Measurements from ENCODE around the gene PRCC.

DNA sequence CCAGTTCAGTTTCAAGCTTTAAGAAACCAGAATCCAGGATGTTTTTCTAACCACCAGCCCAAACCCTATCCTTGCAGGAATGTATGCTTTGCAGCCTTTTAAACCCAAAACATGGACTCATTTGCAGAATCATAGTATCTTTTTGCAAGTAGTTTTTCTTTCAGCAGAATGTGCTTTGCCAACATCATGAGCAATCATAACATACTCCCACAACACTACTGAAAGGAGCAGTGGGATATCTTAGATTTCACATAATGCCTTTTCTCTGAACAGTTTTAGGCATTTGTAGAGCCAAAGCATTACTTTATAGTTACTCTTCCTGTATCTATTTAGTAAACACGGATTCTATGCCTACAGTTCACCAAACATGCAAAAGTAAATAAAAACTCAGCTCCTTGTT, 59.3 kb downstream of the PRCC start:
- TF ChIP-seq, protein P1, sequence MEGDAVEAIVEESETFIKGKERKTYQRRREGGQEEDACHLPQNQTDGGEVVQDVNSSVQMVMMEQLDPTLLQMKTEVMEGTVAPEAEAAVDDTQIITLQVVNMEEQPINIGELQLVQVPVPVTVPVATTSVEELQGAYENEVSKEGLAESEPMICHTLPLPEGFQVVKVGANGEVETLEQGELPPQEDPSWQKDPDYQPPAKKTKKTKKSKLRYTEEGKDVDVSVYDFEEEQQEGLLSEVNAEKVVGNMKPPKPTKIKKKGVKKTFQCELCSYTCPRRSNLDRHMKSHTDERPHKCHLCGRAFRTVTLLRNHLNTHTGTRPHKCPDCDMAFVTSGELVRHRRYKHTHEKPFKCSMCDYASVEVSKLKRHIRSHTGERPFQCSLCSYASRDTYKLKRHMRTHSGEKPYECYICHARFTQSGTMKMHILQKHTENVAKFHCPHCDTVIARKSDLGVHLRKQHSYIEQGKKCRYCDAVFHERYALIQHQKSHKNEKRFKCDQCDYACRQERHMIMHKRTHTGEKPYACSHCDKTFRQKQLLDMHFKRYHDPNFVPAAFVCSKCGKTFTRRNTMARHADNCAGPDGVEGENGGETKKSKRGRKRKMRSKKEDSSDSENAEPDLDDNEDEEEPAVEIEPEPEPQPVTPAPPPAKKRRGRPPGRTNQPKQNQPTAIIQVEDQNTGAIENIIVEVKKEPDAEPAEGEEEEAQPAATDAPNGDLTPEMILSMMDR (IDR thresholded peaks at IDR 0.05): no peak
- no peak for TF ChIP-seq POLR2AphosphoS5 (IDR thresholded peaks at IDR 0.05)
